Stimulated activated CD4-positive, alpha-beta T cell treated with anti-CD3 and anti-CD28 coated beads, Interleukin-12 subunit alpha, Interleukin-12 subunit beta, amount 100 ng/mL, for 48 hours (primary cell): ENCODE measurements around the gene KRT15.

Source experiments
- DNase-seq, 3 donors: peaks; one replicate each; pipeline ENCODE4 v3.0.0-alpha.2; 2020; ENCODE audit warnings: low read depth in 2 of 3, low spot score in 1 of 3

The KRT15 gene

DNA sequence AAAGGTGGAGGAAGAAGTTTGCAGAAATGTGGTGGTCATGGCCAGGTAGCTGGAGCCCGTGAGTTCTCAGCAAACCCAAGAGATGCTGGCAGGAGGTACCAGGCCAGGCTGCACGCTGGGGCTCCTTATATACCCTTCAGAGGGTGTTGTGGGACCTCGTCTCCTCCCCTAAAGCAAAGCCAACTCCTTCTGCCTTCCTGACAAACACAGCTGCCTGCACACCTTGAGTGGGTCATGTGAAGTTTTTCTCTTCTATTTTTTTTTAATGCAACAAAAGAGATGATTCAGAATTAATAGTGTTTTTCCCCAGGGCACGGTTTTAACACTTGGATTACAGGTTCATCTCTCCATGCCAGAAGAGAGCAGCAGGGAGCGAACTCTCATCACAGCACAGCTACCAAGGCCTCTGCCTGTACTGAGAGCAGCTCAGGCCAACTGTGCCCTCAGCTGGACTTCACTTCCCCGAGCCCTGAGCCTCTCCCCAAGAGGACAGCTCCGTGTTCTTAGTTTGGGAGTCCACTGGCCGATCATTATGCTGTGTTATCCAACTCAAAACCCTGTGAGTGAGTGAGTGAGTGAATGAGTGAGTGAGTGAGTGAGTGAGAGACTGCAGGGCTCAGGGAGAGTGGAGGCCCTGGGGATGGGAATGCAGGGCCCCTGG lies at the start of gene KRT15:
Gene KRT15 (minus strand): TSS at position 102 of the 661 bp plus-strand sequence. CDS start 63 bp downstream, at position 39.
- DNase-seq = no peak

DNA sequence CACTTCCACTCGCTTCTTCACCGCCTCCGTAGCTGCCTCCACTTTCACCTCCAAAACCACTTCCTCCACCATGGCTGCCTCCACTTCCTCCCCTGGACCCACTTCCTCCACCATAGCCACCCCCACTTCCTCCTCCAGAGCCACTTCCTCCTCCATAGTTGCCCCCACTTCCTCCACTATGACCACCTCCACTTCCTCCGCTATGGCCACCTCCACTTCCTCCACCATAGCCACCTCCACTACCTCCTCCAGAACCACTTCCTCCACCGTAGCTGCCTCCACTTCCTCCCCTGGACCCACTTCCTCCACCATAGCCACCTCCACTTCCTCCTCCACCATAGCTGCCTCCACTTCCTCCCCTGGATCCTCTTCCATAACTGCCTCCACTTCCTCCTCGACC lies 48.6 kb upstream of the KRT15 start:
- no peak for DNase-seq

DNA sequence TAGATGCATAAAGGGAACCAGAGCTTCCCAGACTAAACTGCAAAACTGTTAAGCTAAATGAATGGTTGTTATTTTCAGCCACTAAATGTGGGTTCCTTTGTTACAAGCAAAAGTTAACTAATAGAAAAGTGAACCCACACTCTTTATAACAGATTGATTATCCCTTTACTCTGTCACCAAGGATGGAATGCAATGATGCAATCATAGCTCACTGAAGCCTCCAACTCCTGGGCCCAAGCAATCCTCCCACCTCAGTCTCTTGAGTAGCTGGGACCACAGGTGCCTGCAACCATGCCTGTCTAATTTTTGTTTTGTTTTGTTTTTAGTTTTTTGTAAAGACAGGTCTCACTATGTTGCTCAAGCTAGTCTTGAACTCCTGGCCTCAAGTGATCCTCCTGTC lies 46.6 kb upstream of the KRT15 start:
- no peak for DNase-seq

DNA sequence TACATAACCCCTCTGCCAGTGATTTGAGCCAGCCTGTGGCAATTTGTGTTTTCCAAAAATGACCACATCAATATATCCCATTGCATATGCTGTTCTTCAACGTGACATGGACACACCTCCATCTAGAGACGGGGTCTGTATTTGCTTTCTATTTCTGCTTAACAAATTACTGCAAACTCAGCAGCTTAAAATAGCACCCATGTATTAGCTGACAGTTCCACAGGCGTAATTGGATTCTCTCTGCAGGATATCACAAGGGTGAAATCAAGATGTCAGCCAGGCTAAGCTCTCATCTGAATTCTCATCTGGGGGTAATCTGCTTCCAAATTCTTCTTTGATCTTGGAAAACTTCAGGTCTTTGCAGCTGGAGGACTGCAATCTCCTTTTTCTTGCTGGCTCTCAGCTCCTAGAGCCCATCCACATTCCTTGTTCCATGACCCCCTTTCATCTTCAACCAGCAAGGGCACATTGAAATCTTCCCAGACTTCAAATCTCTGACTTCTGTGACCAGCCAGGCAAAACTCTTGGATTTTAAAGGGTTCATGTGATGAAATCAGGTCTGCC lies 45.0 kb upstream of the KRT15 start:
- no peak for DNase-seq

DNA sequence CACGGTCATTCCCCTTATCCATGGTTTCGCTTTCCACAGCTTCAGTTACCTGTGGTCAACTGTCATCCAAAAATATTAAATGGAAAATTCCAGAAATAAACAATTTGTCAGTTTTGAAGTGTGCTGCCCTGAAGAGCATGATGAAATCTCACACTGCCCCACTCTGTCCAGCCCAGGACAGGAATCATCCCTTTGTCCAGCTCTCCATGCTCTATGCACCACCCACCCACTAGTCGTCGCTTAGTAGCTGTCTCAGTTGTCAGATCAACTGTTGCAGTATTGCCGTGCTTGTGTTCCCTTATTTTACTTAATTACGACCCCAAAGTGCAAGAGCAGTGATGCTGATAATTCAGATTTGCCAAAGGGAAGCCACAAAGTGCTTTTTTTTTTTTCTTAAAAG lies 42.9 kb upstream of the KRT15 start:
- no peak for DNase-seq

DNA sequence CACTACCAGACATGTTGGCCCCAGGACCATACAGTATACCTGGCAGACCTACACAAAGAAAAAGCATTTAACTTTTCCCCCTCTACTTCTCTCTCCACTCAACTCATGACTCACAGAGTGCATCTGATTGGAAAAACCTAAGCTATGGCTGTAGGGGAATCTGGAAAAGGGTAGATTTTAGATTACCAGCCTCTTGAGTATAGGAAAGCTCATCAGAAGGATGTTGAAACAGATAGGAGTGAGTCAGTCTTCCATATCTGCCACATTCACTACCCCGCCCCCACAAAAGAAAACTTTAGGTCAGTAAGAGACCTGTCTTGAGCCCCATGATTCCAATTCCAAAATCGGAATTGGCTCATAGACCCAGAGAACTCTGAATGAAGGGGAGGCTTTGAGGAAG lies 40.9 kb upstream of the KRT15 start:
- no peak for DNase-seq

DNA sequence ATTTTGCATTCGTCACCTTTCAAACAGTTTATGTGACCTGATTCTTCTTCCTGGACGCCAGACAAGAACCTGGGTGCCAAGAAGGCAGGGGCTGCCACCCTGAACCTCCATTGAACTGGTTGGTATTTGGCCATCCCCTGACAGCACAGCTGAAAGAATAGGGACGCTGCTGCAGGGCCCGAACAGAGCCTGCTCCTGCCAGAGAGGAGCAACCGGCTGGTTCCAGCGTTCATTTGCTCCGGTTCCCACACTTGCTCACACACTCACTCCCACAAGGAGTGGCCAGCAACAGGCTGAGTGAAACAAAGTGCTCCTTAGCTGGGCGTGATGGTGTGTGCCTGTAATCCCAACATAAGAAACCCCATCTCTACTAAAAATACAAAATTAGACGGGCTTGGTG lies 38.2 kb upstream of the KRT15 start:
- no peak for DNase-seq

DNA sequence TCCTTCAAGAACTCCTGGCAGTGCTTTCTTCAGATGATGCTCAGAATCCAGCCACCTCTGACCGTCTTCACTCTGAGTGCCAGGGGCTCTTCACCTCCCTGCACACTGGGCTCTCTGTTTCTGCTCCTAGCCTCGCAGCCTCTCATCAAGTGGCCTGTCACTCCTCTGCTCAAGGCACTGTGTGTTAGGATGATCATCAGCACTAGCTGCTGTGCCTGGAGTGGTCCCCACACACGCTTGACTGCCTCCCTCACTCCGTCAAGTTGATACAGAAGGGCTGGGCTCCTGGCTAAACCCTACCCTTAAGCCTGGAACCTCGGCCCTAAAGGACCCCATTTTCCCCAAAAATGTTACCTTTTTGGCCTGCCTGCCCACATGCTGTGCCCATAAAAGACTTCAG lies 37.6 kb upstream of the KRT15 start:
- no peak for DNase-seq

DNA sequence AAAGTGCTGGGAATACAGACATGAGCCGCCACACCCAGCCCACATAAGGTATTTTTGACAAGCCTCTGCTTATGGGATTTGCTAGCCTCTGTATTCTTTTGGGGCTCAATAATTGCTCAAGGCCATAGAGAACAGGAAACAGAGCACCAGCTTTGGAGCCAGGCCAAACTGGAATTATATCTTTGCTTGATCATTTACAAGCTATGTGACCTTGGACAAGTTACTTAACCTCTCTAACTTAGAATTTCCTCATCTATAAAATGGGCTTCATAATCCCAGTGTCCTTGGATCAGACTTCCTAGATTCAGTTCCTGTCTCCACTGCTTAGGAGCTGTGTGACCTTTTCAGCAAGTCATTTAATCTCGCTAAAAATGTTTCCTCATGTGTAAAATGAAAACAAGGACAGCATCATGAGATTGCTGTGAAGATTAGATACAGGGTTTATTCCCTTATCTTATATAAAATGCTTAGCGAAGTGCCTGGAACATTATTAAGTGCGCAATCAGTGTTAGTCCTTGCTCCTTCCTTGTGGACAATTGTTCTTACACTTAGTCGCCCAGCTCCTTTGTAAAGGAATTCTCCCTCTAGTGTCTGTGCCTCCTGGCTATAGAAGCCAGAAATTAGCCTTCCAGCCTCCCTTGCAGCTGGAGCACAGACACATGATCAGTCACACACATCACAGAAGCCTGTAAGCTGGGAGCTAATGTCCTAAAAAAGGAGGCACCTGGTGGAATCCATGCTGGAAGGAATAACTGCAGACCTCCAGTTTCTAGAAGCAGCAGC lies 36.6 kb upstream of the KRT15 start:
- no peak for DNase-seq

DNA sequence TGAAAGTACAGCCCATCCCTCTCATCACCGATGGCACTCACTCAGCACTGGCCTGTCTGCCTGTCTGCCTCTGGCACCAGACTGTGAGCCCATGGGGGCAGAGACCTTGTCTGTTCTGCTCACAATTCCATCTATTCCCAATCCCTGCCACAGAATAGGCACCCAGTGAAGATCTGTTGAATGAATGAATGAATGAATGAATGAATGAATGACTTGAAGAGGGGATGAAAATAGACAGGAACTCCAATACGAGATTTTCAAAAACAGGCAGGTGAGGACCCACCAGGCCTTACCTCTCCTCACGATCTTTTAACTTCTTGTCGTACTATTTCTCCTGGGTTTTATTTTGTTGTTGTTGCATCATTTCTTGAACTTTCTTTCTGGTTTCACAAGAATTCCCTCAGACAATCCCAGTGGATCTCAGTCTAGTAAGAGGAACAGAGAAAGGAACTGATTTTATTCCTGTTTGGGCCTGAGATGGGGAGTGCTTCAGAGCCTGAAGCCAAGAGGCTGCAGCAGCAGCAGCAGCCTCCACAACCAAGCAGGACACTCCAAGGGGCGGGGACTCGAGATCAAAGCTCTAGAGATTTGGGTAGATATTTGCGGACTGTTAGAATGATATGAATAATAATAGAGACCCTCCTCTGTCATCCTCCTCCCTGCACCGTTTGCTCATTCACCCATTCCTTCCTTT lies 35.4 kb upstream of the KRT15 start:
- no peak for DNase-seq

DNA sequence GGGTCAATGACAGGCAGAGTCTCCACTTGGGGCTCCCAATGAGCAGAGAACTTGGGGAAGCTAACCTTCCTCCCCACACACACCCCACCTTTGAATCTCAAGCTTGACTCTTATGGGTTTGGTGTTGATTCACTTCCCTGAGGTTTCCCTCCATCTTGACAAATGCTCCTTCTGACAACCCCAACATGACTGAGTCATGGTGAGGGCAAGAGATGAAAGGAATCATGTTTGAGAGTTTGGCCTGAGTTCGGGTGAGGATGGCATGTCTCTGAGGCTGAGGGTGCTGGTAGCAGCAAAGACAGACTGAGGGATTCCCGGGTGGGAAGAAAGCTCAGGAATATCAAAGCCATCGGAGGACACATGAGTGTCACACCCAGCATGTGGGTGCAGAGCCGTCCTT lies 34.5 kb upstream of the KRT15 start:
- DNase-seq = no peak

DNA sequence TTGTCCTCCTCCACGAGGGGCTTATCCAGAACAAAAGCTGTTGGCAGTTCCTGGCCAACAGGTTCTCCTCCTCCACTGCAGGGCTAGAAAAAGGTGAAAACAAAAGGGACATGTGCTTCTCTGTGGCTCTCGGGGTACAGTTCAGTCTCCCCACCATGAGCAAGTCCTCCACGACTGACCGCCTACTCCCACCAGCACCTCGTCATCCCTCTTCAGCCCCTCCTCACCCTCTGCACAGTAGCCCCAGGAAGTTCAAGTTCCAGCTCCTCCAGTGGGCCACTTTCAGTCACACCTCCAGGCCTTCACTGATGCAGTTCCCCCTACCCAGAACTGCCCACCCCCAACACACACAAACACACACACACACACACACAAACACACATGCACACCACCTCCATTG lies 33.8 kb upstream of the KRT15 start:
- no peak for DNase-seq

DNA sequence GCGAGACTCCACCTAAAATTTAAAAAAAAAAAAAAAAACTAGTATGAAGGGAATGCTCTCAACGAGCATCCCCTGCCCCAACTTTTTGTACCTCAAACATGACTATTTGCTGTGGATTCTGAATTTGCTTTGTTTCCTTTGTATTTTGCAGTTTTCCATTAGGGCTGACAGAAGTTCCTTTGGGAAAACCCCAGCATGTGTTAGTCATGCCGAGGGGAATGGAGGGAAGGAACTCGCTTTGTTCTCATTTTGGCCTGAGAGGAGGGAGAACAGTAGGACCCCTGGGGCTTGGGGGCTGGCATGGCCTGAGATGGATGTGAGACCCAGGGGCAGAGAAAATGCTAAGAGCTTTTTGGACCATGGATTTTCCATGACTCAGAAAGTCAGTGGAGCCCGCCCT lies 32.7 kb upstream of the KRT15 start:
- no peak for DNase-seq

DNA sequence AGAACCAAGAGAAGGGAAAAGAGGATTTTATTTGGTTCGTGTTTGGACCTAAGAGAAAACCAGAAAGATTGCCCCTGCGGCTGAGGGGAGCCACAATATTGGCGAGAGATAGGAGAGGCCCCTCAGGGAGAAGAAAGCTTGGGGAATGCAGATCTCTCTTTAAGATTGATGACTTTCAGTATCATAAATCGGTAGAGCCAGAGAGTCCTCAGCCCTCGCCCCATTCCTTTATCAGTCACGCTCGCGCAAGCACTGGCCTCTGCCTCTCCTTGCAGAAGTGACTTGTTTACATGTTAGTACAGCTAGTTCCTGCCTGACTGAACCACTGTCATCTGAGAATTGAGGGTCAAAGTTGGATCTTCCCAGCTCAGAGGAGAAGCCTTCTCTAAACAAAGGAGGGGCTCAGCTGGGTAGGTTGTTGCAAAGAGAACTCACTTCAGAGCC lies 30.9 kb upstream of the KRT15 start:
- DNase-seq = no peak

DNA sequence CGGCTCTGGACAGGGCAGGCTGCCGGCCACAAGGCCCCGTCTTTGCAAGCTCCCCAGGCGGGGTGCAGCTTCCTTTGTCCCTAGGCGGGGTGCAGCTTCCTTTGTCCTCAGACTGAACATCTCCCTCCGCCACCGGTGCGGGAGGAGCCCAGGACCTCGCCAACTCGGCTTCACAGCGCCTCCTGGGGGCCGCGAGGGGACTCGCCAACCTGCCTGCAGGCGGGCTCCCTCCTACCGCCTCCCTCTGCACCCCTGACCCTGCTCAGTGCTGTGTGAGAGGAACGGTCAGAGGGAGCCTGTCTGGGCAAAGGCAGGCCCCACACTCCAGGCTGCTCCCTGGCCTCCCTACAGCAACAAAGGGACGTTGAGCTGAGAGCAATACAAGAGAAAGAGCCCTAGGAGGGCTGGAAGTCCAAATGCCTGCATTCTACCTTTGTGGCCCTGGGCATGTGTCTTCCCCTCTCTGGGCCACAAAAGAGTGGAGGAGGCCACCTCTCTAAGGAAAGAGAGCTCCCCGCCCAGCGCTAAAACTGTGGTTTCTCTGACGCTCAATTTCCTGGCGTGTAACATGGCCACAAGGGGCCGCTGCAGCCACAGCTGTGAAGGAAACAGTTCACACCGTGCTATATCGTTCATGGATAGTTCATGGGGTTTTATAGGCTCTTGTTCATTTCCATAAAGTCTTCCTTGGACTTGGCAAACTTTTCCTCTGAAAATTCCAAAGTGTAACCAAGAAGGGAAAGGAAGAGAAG lies 30.3 kb upstream of the KRT15 start:
- DNase-seq = peak; percentile 69 to 82 (median 72)

DNA sequence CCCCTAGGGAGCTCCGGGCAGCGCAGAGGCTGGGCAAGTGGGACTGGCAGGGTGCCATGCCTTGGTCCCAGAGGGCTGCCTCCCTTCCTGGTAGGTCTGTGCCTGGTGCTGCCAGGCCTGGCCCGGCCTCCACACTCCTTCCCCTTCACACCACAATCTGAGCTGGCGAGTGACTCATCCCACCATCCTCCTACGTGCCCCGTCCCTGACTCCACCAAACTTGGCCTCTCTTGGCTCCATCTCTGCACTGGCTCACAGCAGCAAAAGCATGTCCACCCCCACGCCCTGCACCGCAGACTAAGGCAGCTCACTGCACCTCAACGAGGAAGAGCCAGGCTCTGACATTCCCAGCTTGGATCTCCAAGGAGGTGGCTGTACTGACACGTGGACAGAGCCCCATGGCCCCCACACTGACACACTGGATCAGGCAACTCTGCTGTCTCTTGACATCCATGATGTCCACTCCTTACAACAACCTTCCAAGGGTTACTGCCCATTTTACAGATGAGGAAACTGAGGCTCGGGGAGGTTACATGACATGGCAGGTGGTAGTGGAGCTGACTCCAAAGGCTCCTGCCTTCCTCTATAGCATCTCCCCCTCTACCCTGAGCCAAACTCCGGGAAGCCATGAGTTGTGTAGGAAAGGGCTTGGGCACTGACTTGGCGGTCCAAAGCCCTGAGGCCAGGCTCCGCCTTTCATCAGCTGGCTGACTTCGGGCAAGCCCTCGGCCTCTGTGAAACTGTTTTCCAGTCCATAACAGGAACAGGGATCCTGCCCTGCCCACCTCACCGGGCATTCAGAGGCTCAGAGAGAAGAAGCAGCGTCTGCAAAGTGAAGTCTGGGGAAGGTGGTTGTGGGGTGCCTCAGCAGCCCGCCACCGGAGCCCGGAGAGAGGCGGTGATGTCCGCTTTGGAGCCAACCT lies 29.5 kb upstream of the KRT15 start:
- peak; percentile 73 to 79 (median 76) for DNase-seq

DNA sequence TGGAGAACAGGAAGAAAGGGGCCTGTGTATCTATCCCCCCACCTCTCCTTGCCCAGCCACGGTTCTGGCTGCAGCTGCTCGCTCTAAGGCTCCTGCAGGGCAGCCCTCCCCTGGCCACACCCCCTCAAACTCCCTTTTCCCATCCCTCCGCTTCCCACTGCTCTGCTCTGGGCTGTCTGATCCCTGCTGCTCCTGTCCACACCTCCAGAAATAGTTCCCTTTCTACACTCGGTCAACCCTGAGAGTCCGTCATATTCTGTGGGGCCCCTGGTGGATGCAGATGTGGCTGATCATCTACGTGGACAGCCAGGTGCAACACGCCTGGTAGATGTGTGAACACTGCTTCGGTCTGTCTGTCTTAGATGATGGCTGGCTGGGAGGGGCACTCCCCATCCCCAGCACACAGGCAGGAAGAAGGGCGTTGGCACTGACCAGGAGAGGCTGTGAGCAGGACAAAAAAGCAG lies 28.7 kb upstream of the KRT15 start:
- no peak for DNase-seq

DNA sequence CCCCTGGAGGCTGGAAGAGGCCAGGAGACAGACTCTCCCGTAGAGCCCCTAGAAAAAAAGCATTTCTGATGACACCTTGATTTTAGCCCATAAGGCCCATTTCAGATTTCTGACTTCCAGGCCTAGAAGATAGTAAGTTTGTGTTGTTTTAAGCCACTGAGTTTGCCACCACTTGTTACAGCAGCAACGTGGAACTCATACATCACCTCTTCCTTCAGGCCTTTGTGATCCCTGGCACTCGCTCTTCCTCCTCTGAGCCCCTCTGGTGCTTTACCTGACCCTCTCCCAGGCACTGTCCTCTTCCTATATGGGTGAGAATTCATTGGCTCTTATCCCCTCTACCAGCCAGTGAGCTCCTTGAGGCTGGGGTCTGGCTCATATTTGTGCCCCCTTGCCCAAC lies 28.1 kb upstream of the KRT15 start:
- no peak for DNase-seq

DNA sequence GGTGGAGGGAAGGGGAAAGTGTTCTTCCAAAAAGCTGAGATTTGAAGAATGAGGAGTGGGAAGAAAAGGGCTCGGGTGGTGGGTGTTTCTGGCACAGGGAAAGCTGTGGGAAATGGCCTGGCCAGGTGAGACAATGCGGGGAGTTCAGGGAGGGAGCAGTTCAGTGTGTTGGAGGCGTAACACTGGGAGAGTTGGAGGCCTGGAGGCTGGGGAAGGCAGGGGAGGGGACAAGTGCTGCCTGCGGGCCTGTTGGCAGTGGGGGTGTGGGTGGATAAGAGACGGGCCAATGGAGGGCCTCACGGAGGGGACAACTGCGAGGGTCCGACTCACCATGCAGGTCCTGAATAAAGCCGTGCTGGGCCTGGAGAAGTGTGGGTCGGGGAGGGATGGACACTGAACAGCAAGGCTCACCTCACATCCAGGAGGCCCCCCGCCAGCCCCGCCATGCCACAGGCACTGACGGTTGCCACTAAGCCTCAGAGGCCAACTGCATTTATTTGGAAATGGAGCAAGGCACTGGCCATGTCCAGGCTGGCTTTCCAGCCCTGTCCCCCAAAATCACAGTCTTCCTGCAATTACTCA lies 27.2 kb upstream of the KRT15 start:
- no peak for DNase-seq

DNA sequence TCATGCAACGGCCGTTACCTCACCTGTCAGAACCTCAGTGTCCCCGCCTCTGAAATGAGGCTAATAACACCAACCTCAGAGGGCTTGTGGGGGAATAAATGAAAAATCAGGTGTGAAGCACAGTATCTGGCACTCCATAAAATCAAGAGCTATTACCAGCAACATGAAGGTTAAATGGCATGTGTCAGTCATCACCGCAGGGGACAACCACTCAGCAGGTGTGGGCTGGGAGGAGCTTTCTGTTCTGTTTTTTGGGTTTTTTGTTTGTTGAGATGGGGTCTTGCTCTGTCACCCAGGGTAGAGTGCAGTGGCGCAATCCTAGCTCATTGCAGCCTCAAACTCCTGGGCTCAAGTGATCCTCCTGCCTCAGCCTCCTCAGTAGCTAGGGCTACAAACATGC lies 26.2 kb upstream of the KRT15 start:
- DNase-seq = no peak
